ENCODE measurements around the gene TMEM250. TPM values are rescaled to one million over a fixed set of nuclear protein-coding genes. Genes with fewer than 3 reads are reported as not detected.
A peak's percentile ranks its signal among the peaks of the same experiment; 100 is the strongest.

Gene TMEM250
- total and polyA plus RNA-seq, 10 donors = 10.7 to 31.3 (median 25.8) TPM

DNA sequence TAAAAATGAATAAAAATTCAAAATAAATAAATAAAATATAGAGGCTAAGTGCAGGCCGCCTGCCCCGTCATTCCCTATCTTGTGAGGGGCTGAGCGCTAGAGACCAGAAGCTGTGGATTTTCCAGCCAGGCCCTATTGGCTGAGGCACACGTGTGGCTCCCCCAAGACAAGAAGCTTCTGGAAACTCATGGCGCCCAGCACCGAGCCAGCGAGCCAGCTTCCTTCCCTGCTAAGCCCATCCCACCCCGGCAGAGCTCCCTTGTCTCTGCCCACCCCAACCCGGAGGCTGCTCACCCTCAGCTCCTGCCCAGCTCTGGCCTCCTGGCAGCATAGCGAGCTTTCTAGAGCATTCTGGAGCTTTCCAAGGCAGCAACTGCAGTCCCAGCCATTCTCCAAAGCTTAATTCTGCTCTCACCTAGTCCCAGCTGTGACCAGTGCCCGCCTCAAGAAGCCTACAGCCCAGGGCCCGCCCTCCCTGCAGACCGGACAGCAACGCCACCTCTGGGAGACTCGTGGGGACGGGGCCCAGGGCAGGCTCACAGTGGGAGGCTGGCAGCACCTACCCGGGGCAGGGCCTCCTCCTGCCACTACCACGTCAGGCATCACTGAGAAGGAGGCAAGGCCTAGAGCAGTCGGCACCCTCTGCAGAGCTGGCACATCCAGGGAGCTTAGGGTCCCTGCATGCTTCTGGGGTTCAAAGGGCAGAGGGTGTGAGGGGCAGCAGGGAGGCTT is 23.2 kb upstream of the TMEM250 start:
- DNase-seq = no peak
- intact Hi-C loops (cut with DNase I; ENCODE audit: low total_unique reads) = no loop called here

DNA sequence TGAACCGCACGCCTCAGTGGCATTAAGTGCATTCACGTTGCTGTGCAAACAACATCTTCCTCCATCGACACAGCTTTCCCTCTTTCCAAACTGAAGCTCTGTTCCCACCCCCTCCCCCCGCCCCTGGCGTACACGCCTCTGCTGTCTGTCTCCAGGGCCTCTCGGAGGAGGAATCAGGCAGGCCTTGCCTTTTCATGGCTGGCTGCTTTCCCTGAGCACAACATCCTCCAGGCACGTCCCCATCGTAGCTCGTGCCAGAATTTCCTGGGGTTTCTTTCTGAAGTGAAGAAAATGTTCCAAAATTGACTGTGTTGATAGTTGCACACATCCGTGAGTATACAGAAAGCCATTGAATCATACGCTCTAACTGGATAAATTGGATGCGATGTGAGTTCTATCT is 22.3 kb upstream of the TMEM250 start:
- Histone ChIP-seq H3K4me3 (no peak overlapping the region), H3K9me3 (no peaks in the 10 kb centered on the region), H3K36me3 (no peaks in the 10 kb centered on the region), H3K27me3 (replicated peaks in 1 of 7) (peaks cover 0 to 79% (median 35%) of the 10 kb centered on the region in 7 donors), H3K27ac (no peak overlapping the region), H3K4me1 (peaks cover 0 to 20% (median 5%) of the 10 kb centered on the region in 6 donors)
- intact Hi-C loops (cut with DNase I; ENCODE audit: low total_unique reads) = no loop called here
- DNase-seq = no peak
- WGBS, 5 donors = 72 to 89% (median 85%) methylated on average over 14 of the region's 14 CpGs
- TF ChIP-seq POLR2AphosphoS5 (IDR thresholded peaks at IDR 0.05) = no peak
- no peak for TF ChIP-seq POLR2A (IDR thresholded peaks at IDR 0.05)
- TF ChIP-seq CTCF (IDR thresholded peaks at IDR 0.05 in 8 of 11, conservative IDR thresholded peaks at IDR 0.05 in 3 of 11) = no peak

More for the DNA sequence above, 23.2 kb upstream of the TMEM250 start:
- Histone ChIP-seq H3K36me3 (no peaks in the 10 kb centered on the region), H3K27me3 (replicated peaks in 1 of 7) (peaks cover 0 to 79% (median 32%) of the 10 kb centered on the region in 7 donors), H3K27ac (no peak overlapping the region), H3K4me1 (peaks cover 0 to 16% (median 5%) of the 10 kb centered on the region in 6 donors), H3K9me3 (no peaks in the 10 kb centered on the region), H3K4me3 (no peak overlapping the region)
- WGBS, 5 donors = 80 to 89% (median 82%) methylated on average over 16 to 19 of the region's 19 CpGs
- TF ChIP-seq CTCF (IDR thresholded peaks at IDR 0.05 in 8 of 11, conservative IDR thresholded peaks at IDR 0.05 in 3 of 11) (no peak), POLR2AphosphoS5 (IDR thresholded peaks at IDR 0.05) (no peak), POLR2A (IDR thresholded peaks at IDR 0.05) (no peak)

GRCh38 chr9:136140046-136140445 is 21.4 kb upstream of the TMEM250 start:
- Histone ChIP-seq H3K4me3 (no peak overlapping the region), H3K4me1 (peaks cover 0 to 20% (median 7%) of the 10 kb centered on the region in 6 donors), H3K9me3 (no peaks in the 10 kb centered on the region), H3K27me3 (replicated peaks in 1 of 7) (peaks cover 0 to 79% (median 40%) of the 10 kb centered on the region in 7 donors), H3K36me3 (no peaks in the 10 kb centered on the region), H3K27ac (no peak overlapping the region)
- 84 to 96% (median 94%) methylated on average over 5 of the region's 5 CpGs for WGBS, 5 donors
- intact Hi-C loops (cut with DNase I; ENCODE audit: low total_unique reads) = no loop called here
- no peak for DNase-seq
- no peak for TF ChIP-seq CTCF (IDR thresholded peaks at IDR 0.05 in 8 of 11, conservative IDR thresholded peaks at IDR 0.05 in 3 of 11)

GRCh38 chr9:136138566-136138965 is 19.9 kb upstream of the TMEM250 start:
- intact Hi-C loops (cut with DNase I; ENCODE audit: low total_unique reads) = no loop called here
- Histone ChIP-seq H3K36me3 (no peaks in the 10 kb centered on the region), H3K4me1 (peaks cover 0 to 27% (median 13%) of the 10 kb centered on the region in 6 donors), H3K27me3 (replicated peaks in 1 of 7) (peaks cover 0 to 79% (median 40%) of the 10 kb centered on the region in 7 donors), H3K9me3 (no peaks in the 10 kb centered on the region), H3K4me3 (no peak overlapping the region), H3K27ac (no peak overlapping the region)
- DNase-seq = no peak
- 19 to 25% (median 23%) methylated on average over 9 of the region's 9 CpGs for WGBS, 5 donors
- TF ChIP-seq POLR2AphosphoS5 (IDR thresholded peaks at IDR 0.05) (no peak), CTCF (IDR thresholded peaks at IDR 0.05 in 8 of 11, conservative IDR thresholded peaks at IDR 0.05 in 3 of 11) (peak in 2 of 11 experiments; percentile 16 to 22), POLR2A (IDR thresholded peaks at IDR 0.05) (no peak)
